ENCODE measurements around the gene EDC3. TPM values are rescaled to one million over a fixed set of nuclear protein-coding genes. Genes with fewer than 3 reads are reported as not detected.

The EDC3 gene
- total and polyA plus RNA-seq, 9 of the 15 experiments (the other 6 are each of a cell fraction or from before 2014, with no cell fraction given) = 11.7 to 63.9 (median 32.8) TPM

DNA sequence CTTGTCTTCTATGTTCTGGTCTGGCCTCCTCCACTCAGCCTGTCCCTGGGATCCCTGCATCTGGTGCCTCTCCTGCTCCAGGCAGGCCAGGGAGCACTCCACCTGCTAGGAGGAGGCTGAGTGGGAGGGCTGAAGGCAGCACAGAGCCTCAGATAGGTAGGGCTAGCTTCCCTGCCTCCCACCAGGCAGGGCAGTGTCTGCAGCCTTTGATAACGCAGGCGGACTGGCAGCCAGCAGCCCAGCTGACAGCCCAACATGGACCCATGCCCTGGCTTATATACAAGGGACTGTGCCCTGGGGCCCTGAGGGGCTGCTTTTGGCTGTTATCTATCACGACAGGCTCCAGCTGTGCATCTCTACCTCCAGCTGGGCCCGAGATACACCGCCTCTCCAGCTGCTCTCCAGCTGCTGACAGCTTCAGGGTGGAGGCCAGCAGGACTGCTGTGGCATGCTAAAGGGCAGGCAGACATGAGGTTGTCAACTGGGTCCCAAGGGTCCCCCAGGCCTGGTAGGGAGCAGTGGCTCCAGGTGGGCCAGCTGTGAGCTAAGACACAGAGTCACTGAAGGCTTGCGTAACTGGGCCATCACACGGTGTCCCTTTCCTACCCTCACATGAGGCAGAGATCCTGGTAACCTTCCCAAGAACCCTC is 85.4 kb downstream of the EDC3 start (continued):
- TF ChIP-seq, protein P1, sequence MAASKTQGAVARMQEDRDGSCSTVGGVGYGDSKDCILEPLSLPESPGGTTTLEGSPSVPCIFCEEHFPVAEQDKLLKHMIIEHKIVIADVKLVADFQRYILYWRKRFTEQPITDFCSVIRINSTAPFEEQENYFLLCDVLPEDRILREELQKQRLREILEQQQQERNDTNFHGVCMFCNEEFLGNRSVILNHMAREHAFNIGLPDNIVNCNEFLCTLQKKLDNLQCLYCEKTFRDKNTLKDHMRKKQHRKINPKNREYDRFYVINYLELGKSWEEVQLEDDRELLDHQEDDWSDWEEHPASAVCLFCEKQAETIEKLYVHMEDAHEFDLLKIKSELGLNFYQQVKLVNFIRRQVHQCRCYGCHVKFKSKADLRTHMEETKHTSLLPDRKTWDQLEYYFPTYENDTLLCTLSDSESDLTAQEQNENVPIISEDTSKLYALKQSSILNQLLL (CRISPR knock-in tag; IDR thresholded peaks at IDR 0.05; ENCODE audit: borderline replicate concordance) = no peak
- TF ChIP-seq ZNF668 (CRISPR knock-in tag; IDR thresholded peaks at IDR 0.05) (0 out of 2 replicates have a peak, but pooled peaks have one; percentile 71), MITF (IDR thresholded peaks at IDR 0.05) (no peak), TCF3 (CRISPR knock-in tag; IDR thresholded peaks at IDR 0.05) (peak; percentile 99), HDAC2 (IDR thresholded peaks at IDR 0.05) (peak; percentile 47; the same call in 1 of the 2 replicates), XRCC4 (IDR thresholded peaks at IDR 0.05; ENCODE audit: extremely low read depth, insufficient read depth, insufficient read length) (no peak), ZBTB33 (CRISPR knock-in tag; IDR thresholded peaks at IDR 0.05) (0 out of 2 replicates have a peak, but pooled peaks have one; percentile 26), TEAD4 (IDR thresholded peaks at IDR 0.05; ENCODE audit: low read length) (peak; percentile 94), TEAD4 (CRISPR knock-in tag; IDR thresholded peaks at IDR 0.05; ENCODE audit: borderline replicate concordance) (no peak), SMAD3 (CRISPR knock-in tag; conservative IDR thresholded peaks at IDR 0.05) (0 out of 2 replicates have a peak, but pooled peaks have one; percentile 63), CAMTA2 (CRISPR knock-in tag; conservative IDR thresholded peaks at IDR 0.05) (no peak), MTA3 (IDR thresholded peaks at IDR 0.05; ENCODE audit: borderline replicate concordance) (peak; percentile 87), ZNF561 (CRISPR knock-in tag; conservative IDR thresholded peaks at IDR 0.05) (0 out of 2 replicates have a peak, but pooled peaks have one; percentile 17), E2F6 (IDR thresholded peaks at IDR 0.05; ENCODE audit: borderline replicate concordance in 1 of 2, extremely low read depth in 1 of 2, insufficient read depth in 1 of 2, insufficient read length in 1 of 2, low read depth in 1 of 2, low read length in 1 of 2, poor library complexity in 1 of 2, severe bottlenecking in 1 of 2) (no peak), RNF2 (IDR thresholded peaks at IDR 0.05) (no peak; the same call in 1 of the 2 replicates), KDM1A (IDR thresholded peaks at IDR 0.05) (peak; percentile 79 to 82), ZNF449 (CRISPR knock-in tag; IDR thresholded peaks at IDR 0.05) (peak; percentile 66; the same call in 1 of the 2 replicates), ZNF584 (CRISPR knock-in tag; IDR thresholded peaks at IDR 0.05; ENCODE audit: low read depth) (peak; percentile 90; the same call in 1 of the 2 replicates)
- TF ChIP-seq, protein P2, sequence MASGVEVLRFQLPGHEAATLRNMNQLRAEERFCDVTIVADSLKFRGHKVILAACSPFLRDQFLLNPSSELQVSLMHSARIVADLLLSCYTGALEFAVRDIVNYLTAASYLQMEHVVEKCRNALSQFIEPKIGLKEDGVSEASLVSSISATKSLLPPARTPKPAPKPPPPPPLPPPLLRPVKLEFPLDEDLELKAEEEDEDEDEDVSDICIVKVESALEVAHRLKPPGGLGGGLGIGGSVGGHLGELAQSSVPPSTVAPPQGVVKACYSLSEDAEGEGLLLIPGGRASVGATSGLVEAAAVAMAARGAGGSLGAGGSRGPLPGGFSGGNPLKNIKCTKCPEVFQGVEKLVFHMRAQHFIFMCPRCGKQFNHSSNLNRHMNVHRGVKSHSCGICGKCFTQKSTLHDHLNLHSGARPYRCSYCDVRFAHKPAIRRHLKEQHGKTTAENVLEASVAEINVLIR (CRISPR knock-in tag; IDR thresholded peaks at IDR 0.05) = 0 out of 2 replicates have a peak, but pooled peaks have one; percentile 11

All from K562 (cell line).